Stimulated activated CD8-positive, alpha-beta memory T cell treated with anti-CD3 and anti-CD28 coated beads, Interleukin-15, amount 100 ng/mL, for 48 hours (primary cell): ENCODE measurements around the gene TEX26.

Source experiments
- DNase-seq, 2 donors: peaks; one replicate each; pipeline ENCODE4 v3.0.0-alpha.2; 2020; ENCODE audit warnings: low read depth in 2 of 2

The TEX26 gene

GRCh38 chr13:30976025-30976424, 43.6 kb downstream of the TEX26 start:
- no peak for DNase-seq

DNA sequence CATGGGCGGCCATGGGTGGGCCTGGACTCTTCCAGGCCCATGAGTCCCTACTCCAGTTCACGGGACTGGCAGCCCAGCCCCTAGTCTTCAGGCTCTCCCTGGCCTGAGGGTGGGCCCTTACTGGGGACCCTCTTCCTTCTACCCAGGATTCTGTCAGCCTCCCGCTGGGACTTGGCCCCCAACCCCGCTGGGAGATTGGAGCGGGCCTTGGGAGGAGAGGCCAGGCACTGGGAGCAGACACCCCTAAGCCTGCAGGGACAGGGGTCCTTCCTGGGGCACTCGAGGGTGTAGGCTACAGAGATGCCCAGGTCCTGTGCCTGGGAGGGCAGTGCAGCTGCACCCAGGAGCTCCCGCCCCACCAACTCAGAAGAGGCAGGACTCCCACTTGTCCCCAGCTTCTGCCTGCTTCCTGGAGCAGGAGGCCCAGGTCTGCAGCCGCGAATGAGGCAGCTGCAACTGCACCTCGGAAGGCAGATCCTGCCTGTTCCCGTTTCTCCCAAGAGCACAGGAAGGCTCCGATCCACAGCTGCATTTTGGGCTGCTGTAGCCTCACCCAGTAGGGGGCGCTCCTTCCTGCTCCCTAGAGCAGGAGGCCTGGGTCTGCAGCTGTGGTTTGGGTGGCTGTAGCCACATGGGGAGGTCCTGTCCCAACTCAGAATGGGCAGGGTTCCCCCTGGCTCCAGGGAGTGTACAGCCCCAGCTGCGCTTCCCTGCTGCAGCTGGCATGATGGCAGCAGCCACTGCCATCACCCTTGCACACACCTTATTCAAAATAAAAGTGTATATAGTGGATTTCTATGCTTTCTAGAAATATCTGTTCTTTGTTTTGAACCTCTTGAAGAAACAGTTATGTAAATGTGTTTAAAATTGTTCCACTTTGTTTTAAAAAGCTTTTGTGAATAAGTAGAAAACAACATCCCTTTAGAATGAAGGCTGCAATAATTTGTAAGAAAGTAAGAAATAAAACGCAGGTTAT, 46.8 kb downstream of the TEX26 start:
- DNase-seq: peak in 1 of 2 donors; percentile 10

DNA sequence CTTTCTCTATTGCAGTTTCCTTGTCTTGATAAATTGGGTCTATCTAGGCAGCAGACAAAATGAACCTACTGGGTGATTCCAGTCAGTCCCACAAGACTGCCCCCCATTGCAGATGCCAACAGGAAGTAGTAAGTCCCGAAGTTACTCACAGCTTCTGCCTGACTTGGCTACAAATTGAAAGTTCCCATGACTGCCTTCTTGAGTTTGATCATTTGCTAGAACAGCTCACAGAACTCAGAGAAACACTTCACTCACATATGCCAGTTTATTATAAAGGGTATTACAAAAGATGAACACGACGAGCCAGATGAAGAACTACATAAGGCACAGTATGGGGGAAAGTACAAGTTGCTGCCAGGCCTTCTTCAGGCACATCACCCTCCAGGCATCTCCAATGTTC, 50.0 kb downstream of the TEX26 start:
- DNase-seq: no peak

DNA sequence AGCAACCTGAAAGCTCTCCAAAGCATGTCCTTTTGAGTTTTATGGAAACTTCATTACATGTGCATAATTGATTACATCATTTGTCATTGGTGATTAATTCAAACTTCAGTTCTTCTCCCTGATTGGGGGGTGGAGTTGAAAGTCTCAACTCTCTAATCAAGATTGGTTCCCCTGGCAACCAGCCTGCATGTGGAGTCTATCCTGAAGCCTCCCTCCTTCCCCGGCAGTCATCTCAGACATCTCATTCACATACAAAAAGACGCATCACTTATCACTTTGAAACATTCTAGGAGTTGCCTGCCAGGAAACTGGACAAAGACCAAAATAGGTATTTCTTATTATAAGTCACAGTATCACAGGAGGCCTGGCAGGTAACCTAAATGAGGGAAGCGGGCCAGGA, 50.5 kb downstream of the TEX26 start:
- no peak for DNase-seq

DNA sequence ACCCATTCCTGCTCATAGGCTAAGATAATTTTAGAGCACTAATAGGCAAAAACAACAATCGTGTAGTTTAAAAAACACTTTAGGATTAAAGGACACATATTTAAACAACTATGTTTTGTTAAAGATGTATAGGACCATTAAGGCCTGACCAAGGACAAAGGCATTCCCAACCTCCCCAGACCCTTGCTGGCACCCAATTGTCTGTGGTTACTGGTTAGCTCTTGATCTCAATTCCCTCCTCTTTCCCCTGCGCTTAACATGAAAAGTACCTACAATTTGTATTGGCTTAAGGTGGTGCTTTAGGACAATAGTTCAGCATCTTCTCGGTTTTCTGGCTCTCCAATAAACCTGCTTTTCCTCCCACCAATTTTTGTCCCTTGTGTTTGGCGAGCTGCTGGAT, 51.0 kb downstream of the TEX26 start:
- no peak for DNase-seq

DNA sequence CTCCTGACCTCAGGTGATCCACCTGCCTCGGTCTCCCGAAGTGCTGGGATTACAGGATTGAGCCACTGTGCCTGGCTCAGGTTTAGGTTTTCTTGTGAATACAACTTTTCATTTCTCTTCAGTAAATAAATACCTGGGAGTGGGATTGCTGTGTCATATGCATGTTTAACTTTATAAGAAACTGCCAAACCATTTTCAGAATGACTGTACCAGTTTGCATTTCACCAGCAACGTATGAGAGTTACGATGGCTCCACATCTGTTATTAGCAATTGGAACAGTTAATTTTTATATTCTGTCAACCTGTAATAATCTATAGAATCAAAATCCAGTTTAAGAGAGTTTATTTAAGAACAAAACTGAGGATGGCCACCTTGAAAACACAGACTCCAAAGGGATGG, 52.2 kb downstream of the TEX26 start:
- no peak for DNase-seq

GRCh38 chr13:30985637-30986205, 53.3 kb downstream of the TEX26 start:
- DNase-seq: no peak

DNA sequence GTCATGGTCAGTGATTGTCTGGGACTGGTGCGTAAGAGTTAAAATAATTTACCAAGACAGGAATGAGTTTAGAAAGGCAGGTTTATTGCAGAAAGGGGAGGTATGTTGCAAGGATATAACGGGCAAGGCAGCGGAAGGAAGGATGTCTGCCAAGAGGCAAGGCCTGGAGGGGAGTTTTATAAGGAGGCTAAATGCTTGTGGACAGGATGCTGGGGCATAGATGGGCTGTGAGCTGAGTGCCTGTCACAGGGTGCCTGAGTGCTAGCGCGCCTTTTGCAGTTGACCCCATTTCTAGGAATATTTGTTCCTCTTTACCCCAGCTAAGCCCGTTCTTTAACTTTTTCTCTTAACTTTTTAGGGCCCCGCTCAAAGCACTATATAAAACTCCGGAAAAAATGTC, 58.7 kb downstream of the TEX26 start:
- DNase-seq: no peak

- DNase-seq: no peak
Measured at GRCh38 chr13:30991922-30992321, 59.5 kb downstream of the TEX26 start.

GRCh38 chr13:30995331-30995730, 62.9 kb downstream of the TEX26 start:
- no peak for DNase-seq

- DNase-seq: no peak
Measured at GRCh38 chr13:30997697-30998096, 65.2 kb downstream of the TEX26 start.

- no peak for DNase-seq
Measured at GRCh38 chr13:30998136-30999088, 66.0 kb downstream of the TEX26 start.

- DNase-seq: no peak
Measured at GRCh38 chr13:31000889-31001288, 68.4 kb downstream of the TEX26 start.

DNA sequence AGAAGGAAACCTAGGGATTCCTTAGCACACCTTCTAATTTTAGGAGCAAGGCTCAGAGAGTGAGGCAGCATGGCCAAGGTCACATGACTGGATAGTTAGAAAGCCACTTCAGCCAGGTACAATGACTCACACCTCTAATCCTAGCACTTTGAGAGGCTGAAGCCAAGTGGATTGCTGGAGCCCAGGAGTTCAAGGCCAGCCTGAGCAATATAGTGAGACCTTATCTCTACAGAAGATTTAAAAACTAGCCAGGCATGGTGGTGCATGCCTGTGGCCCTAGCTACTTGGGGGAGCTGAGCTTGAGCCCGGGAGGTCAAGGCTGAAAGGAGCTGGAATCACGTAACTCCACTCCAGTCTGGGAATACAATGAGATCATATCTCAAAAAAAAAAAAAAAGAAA, 69.2 kb downstream of the TEX26 start:
- DNase-seq: no peak

GRCh38 chr13:31005066-31005465, 72.6 kb downstream of the TEX26 start:
- no peak for DNase-seq

DNA sequence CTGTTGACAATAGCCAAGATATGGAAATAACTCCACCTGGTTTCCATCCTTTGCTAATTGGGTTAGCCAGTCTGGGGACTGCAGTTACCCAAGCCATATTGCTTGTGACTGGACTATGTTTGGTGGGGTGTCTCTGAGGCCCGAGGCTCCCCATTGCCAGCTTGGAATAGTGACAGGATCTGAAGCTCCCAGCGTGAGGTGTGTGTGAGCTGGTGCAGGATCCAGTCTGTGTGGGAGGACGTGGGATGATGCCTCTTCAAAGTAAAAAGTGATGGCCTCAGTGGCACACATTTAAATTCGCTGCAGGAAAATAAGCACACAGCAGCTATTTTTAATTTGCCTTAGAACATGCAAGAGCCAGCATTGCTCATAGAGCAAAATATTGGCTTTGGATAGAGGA, 75.0 kb downstream of the TEX26 start:
- no peak for DNase-seq

GRCh38 chr13:31008400-31009115, 76.1 kb downstream of the TEX26 start:
- no peak for DNase-seq

DNA sequence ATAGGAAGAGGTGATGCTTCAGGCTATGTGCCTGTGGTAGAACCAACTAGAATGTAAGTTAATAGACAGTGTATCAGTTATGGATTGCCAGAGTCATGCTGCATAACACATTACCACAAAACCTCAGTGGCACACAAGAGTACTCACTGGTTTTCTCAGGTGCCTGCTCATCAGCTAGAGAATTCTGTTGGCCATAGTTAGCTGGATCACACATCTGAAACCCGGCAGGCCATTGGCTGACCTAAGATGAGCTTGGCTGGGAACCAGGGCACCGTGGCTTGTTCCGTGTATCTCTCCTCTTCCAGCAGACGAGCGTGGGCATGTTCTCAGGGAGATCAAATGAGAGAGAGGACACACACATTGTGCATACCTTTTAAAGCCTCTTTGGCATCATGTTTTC, 76.7 kb downstream of the TEX26 start:
- DNase-seq: no peak

- no peak for DNase-seq
Measured at GRCh38 chr13:31010296-31010695, 77.8 kb downstream of the TEX26 start.

DNA sequence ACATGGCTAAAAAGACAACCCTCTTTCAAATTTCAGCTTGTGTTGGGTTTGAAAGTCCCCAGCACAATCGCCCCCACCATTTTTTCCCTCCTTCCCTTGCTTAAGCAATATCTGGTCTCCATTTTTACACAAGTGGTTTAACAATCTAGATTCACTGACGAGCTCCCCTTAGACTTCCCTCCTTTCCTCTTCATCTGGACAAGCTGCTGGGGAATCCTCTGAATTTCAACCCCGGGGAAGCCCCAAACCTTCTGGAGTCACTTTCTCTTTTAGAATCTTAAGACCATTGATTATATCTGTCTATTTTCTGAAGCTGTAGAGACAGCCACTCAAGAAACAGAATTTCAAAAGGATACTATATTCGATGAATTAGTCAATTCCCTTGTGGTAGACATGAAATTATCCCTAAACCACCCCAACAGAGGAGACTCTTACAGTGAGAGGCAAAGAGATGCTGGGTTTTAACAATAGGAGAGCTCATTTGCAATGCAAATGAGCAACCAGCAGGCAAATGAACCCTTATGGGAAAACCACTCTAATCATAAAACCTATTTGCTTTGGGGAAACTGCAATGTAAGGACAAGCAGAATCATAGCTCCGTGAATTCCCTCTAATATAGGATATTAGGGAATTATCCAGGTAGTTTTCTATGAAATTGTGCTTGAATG, 78.9 kb downstream of the TEX26 start:
- DNase-seq: no peak
